HG02571 (cell line): ENCODE data around the gene CADPS2.

ENCODE experiments used
- ATAC-seq: cut with Tn5 transposase; IDR thresholded peaks from one replicate; pipeline ENCODE4 v1.9.1; 2021; ENCODE audit warnings: mild to moderate bottlenecking, moderate library complexity; ENCODE audit not compliant: unreplicated experiment

Gene CADPS2

DNA sequence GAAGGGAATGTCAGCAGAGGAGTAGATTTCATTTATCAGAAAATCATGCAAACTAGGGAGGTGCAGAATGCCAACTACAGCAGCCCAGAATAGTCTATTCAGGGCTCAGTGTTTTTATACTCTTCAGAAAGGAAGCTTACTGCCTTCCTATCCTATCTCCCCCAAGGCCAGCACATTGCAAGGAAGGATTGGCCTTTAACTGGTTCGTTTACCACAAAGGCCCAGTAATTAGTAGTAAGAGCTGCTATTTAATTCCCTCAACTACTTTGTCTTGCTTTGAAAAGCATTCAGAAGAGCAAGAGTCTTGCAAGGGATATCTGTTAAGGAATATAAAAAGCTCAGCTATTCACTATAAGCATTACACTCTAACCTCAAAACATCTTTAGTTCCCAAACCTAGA lies 97.1 kb downstream of the CADPS2 start:
- ATAC-seq: no peak

DNA sequence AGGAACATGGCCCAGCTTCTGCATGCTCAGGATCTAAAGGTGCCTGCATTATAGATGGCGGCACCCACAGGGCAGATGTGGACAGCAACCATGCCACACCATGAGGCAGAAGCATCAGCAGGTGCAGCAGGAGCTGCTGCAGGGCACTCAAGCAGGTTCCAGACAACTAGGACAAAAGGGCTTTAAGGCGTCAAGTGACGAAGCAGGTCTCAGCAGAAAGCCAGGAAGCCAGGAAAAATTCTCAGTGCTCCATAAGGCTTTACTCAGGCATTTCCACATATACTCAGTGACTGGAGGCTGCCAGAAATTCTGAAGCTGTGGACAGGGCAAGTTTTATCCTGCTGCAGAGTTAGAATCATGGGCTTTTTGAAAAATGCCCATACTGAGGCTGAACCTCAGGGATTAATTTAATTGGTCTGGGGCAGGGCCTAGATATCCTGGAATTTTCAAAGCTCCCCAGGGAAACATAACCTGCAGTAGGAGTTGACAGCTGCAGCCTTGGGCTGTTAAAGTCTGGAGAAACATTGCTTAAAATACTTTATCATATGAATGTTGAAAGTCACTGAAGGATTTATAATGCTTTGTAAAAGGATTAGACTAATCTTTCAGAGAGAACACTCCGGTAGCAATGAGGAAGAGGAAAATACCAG lies 115.4 kb downstream of the CADPS2 start:
- ATAC-seq: no peak

DNA sequence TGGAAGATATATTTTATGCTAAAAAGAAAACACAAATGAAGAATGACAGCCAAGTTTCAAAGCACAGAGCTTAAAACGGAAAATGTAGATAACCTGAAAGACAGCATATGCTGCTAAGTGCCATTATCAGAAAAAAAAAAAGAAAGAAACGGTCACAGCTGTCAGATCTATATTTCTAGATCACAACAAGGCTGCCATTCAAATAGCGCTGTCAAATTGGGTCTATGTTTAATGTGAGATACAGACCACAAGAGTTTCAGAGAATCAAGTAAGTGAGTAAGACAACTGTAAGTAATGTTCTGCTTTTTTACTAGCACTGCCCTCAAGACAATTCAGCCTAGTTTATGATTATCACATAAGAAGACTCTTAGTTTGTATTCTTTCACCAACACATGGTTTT lies 117.4 kb downstream of the CADPS2 start:
- ATAC-seq: no peak

- no peak for ATAC-seq
Measured at GRCh38 chr7:122767339-122767738, 118.9 kb downstream of the CADPS2 start.

GRCh38 chr7:122766593-122766992 lies 119.7 kb downstream of the CADPS2 start:
- no peak for ATAC-seq

GRCh38 chr7:122764902-122765301 lies 121.4 kb downstream of the CADPS2 start:
- no peak for ATAC-seq

GRCh38 chr7:122764020-122764419 lies 122.2 kb downstream of the CADPS2 start:
- no peak for ATAC-seq

- no peak for ATAC-seq
Measured at GRCh38 chr7:122762071-122762470, 124.2 kb downstream of the CADPS2 start.

DNA sequence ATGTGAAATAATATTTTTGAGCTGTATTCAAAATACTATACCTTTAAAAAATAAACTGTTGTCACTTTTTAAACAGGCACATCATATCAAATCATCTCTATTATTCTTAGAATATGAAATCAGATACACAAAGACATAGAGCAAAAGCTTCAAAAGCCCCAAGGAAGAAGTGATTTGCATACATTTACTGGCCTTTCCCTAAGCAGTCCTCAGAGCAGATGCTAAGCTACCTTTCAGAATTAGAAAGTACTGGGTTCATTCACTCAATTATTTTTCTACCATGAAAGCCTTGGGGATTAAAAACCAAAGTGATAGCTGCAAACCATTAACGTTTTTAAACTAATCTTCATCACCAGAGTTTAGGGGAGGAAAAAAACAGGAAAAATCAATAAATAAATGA lies 127.8 kb downstream of the CADPS2 start:
- ATAC-seq: no peak

DNA sequence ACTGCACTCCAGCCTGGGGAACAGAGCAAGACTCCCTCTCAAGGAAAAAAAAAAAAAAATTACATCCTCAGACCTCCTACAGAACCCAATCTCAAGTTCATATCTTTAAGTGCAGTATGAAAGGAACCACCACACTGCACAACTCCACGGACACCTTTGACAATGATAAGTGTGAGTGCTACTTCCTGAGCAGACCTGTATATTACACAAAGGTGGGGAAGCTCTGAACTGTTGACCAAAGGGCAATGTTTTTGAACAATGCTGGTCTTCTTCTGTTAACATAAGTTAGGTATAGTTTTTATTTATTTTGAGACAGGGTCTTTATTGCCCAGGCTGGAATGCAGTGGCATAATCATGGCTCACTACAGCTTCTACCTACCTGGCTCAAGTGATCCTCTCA lies 129.4 kb downstream of the CADPS2 start:
- no peak for ATAC-seq

DNA sequence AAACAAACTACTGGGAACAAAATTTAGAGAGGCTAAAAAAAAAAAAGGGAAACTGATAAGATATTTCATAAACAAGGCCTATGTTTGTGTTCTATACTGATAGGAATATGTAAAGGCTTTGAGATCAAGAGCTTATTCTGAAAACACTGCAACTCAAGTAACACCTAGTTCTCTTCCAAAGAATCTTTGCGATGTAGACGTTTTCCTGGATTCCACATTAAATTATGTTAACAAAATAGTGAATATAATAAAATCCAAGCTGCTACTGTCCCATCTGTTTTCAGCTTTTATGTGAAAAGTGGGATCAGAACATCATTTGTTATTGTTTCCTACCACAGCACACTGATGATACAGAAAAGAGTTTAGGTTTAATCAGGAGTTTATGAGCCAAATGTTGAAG lies 130.6 kb downstream of the CADPS2 start:
- no peak for ATAC-seq

DNA sequence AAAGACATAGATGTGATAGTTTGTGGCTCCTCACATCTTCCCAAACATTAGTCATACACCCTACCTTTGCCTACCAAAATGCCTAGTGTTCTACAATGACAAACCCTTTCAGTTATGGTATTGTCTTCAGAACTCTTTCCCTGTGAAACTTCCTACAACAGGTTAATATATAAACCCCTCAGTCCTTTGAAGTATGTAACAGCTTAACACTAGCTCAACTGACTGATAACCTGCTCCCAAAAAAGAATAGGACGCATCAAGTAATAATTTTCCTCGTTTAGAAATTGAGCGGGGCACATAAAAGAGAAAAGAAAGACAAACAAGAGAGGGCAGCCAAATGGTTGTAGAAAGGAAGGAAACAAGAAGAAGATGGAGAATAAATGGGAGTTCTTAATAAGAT lies 133.7 kb downstream of the CADPS2 start:
- no peak for ATAC-seq

DNA sequence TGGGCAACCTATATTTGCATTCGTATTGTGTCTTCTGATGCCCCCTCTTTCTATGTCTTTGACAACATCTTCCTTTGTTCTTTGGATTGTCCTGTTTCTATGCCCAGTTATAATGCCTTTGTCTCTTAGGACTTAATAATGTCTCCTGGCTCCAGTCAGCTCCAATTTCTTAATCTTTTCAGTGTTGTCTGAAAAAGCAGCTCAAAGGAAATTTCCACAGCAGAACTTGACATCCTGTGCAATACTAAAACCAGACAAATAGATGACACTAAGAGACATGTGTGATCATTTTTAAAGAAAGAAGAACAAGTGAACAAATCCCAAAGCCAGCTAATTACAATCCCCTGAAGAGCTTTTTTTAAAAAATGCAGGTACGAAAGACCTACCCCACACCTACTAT lies 135.9 kb downstream of the CADPS2 start:
- no peak for ATAC-seq

GRCh38 chr7:122748195-122748594 lies 138.1 kb downstream of the CADPS2 start:
- no peak for ATAC-seq

DNA sequence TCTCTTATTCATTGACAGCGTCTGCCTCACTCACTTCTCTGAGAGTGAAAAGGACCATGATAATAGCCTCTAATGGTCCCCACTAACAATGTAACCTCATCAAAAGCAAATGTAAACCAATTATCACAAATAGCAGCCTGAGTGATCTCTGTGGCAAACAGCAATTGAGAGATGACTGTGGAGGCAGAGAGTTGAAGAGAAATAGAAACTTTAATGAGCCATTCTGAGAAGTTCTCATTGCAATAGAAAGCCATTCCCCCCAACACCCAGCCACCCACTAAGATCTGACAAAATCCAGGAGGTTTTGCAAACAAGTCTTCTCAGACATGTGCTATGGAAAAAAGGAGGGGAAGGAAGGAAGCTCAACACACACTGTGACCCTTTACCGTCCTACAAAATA lies 139.3 kb downstream of the CADPS2 start:
- ATAC-seq: no peak

DNA sequence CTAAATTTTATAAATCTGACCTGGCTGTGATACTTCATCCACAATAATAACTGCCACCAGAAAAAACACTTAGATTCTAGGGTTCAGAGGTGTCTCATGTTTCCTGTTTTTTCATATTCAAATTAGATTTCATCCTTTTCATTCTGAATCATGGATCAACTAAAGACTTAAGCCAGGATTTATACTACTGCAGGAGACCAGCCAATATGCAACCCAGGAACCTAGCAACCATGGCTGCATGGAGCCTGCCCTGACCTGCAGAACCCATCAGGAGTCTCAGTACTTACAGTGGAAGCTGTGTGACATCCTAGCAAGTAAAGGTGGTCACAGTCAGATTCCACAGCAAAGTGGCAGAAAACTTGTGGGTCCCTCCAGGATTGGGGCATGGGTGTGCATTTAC lies 143.0 kb downstream of the CADPS2 start:
- no peak for ATAC-seq

GRCh38 chr7:122738947-122739346 lies 147.3 kb downstream of the CADPS2 start:
- ATAC-seq: no peak

DNA sequence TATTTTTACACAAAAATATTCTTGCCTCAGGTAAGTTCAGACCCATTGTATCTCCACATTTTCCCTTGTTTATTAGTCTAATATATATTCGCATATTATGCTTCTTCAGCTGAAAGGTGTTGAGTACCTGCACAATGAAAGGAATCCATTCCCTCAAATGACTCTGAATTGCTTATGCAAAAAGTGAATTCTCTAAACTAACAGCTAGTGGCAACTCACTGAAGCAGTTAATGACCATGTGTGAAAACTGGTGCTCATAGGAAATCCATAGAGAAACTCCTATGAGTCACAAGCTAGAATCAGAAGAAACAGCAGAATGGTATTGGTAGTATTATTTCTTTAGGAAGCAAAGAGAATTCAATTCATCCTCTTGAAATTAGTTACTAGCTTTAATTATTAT lies 150.1 kb downstream of the CADPS2 start:
- ATAC-seq: no peak

- no peak for ATAC-seq
Measured at GRCh38 chr7:122727759-122728158, 158.5 kb downstream of the CADPS2 start.

DNA sequence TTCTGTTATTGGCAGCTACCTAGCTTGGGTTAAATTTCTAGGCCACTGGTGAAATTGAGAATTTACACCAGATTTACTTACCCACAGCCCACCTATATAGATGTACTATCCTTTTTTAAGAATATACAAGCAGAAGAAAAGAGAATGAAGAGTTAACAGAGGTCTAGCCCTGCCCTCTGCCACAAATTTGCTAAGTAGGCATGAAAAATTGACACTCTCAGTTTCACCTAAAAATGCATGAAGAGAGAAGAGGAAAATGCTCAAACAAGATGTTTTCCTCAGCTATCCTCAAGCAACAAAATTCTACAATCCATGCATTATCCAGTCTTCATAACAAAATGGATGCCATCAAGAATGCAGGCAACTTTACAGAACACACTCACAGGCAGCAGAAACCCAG lies 158.9 kb downstream of the CADPS2 start:
- ATAC-seq: no peak

GRCh38 chr7:122726881-122727280 lies 159.4 kb downstream of the CADPS2 start:
- no peak for ATAC-seq

DNA sequence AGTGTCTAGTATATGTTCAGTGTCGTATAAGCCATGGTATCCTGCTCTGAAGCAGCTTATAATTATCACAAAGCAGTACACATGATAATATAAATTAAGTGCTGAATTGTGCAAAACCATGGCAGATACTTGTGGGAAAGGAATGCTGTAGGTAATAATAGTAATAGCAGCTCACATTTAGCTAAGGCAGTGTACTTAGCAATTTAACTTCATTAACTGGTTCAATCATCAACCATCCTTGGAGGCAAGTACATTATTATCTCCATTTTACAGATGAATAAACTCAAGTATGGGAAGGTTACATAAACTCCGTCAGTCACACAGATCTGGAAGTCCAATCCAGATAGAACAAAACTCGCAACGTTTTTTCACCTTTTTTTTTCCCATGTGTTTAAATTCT lies 161.9 kb downstream of the CADPS2 start:
- ATAC-seq: no peak

DNA sequence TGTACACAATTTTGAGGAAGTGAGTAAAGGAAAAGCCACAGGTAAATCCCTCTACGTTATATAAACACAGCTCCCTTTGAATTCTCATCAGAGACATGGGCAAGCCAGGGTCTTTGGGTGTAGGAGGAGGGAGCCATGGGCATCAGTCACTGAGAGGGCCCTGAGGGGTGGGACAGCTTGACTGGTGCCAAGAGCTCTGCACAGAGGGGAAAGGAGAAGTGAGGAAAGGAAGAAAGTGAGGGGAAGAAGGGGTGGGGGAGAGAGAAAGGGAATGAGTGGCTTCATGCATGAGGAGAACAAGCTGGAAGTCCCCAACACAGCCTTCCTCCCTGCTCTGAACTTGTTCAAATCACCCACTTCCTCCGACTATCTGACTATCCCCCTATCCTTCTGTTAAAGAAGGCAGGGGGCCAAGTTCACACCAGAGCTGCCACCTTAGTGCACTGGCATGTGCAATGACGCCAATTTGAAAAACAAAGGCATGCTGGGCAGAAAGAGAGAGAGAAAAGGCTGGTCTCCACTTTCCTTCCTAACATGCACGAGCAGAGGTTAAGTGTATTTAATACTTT lies 167.2 kb downstream of the CADPS2 start:
- ATAC-seq: no peak
